Suppressor macrophage treated with lipopolysaccharide for 1 hour (primary cell): ENCODE results near the gene EEF1AKMT1.
"Not testable (repeated sequence)": the region's sequence is repeated elsewhere in the genome, so short reads cannot be mapped to it uniquely, and the experiment has no call there.

ENCODE experiments used
- DNase-seq, 3 donors: peaks; one replicate each; pipeline ENCODE4 v3.0.0-alpha.2; 2020 to 2022

The EEF1AKMT1 gene

DNA sequence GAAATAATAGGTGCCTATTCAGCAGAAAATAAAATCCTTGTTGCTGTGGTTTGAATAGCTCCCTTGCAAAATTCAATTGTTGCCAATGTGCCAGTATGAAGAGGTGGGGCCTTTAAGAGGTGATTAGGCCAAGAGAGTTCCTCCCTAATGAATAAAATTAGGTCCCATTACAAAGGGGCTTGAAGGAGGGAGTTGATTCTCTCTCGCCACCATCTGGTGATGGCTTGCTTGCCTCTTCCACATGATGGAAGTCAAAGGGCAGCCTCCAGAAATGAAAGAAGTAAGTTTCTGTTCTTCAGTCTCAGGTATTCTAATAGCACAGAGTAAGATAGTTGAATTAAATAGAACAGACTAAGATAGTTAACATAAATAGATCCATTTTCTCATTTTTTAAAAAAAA, 3.0 kb upstream of the EEF1AKMT1 start:
- no peak for DNase-seq

DNA sequence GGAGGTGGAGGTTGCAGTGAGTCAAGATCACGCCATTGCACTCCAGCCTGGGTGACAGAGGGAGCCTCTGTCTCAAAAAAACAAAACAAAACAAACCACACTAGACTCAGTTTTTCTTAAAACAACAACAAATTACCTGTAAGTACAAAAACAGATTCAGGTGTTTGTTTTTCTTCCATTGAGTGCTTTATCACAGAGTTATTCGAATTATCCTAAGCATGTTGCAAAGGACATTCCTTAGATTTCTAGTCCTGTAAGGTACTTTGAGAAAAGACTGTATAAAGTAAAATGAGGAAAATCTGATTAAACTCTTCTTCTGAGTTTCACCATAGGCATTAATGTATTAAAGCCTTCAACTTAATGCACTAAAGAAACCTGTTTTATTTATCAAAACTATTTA, 2.2 kb upstream of the EEF1AKMT1 start:
- DNase-seq: no peak

DNA sequence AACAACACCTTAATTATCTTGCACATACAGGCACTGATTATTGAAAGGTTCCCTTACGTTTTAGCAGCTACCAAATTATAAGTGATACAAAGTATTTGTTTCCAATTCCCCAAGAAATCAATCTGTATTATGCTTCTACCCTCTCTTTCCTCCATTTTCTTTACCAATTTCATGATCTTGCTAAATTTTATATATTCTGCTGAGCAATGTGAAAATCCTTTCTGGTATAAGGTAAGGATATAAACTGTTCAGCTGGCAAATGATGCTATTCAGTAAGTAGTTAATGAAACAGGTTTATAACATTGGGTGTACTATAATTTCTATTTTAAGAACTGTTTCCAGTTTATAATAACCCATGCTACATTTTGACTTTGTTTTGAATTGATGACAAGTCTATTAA, 985 bp upstream of the EEF1AKMT1 start:
- DNase-seq: no peak

DNA sequence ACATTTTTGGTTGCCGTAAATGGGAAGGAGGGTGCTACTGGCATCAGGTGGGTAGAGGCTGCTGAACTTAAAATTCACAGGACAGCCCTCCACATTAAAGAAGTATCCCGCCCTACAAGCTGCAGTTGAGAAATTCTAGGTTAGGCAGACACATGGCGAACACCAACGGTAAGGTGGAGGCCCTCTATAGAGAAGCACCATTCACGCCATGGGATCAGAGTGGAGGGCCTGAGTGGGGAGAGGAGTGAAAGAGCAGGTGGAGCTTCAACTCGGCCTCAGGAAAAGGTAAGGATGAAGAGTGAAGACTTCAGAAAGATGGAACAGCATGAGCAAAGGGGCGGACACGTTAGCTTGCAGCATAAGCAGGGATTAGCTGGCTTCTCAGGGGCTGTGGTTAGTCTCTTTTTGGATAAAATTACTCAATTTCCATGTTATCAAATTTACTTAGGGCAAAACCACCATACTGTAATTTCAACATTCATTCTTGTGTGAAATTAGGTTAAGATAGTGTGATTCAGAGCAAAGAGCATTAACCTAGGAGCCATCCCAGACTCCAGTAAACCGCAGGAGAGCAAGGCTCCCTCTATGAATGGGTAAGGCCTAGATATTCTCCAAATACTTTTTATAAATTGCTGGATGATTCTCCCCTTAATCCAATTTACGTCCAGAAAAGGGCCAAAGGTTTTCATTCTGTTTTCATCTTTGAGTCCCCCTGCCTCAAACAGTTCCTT, 1.2 kb downstream of the EEF1AKMT1 start:
- DNase-seq: no peak

DNA sequence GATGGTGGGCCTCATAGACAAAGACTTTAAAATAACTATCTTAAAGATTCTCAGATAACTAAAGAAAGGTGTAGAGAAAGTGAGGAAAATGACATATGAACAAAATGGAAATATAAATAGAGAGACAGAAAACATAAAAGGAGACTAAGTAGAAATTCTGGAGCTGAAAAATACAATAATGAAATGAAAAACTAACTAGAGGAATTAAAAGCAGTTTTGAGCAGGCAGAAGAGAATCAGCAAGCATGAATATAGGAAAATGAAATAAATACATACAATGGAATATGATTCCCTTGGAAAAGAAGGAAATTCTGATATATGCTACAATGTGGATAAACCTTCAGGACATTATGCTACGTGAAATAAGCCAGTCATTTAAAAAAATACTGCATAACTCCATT, 3.9 kb downstream of the EEF1AKMT1 start:
- DNase-seq: no peak

DNA sequence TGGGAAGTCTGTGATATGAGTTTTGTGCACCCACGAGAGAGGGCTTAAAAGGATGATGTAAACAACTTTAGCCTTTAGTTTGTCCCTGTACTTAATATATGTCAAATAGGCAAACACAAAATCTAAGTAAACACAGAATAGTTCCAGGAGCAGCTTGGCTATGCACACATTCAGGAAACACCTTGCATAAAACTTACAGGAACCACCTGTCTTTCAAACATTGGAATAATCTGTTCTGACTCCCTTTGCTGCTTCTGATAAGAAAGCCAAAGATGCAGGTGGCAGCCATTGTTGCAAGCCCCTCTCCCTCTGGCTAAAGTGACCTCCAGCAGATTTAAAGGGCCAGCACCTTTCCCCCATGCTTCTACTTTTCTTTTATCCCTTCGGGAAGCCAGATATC, 4.7 kb downstream of the EEF1AKMT1 start:
- DNase-seq: no peak

DNA sequence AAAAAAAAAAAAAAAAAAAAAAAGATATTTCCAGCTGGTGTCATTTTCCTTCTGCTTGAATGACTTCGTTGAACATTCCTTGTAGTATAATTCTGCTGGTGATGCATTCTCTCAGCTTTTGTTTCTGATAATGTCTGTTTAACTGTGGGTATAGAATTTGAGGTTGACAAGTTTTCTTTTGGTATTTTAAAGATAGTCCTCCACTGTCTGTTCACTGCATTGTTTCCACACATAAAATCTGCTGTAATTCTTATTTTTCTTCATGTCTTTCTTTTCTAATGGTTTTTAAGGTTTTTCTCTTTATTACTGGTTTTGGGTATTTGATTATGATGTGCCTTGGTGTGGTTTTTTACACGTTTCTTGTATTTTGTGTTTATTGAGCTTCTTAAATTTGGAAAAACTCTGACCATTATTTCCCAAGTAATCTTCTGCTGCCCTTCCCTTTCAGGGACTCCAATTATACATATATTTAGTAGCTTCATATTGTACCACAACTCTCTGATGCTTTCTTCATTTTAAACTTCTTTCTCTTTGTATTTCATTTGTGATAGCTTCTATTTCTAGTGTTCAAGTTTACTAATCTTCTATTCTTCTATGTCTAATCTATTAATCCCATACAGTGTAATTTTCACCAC, 6.3 kb downstream of the EEF1AKMT1 start:
- DNase-seq: no peak

DNA sequence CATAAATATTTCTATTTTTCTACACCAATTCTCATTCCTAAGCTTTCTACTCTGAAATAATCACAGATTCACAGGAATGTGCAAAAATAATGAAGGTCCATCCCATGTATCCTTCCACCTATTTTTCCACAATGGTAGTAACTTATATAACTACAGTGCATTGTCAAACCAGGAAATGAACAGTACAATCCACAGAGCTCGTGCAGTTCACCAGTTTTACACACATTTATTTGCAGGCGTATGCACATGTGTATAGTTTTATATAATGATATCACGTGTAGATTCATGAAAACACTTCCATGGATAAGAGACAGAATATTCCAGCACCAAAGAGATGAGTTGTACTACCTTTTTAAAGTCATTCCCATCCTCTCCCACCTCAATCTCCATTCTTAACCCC, 12.9 kb downstream of the EEF1AKMT1 start:
- DNase-seq: no peak

DNA sequence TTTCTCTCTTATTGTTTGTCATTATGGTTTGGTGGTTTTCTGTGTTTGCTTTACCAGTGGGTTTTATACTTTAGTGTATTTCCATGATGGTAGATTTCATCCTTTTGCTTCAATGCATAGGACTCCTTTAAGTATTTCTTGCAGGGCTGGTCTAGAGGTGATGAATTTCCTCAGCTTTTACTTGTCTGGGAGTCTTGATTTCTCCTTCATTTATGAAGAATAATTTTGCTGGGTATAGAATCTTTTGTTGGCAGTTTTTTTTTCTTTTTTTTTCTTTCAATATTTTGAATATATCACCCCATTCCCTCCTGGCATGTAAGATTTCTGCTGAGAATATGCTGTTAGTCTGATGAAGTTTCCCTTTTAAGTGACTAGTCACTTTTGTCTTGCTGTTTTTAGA, 19.8 kb downstream of the EEF1AKMT1 start:
- DNase-seq: no peak

DNA sequence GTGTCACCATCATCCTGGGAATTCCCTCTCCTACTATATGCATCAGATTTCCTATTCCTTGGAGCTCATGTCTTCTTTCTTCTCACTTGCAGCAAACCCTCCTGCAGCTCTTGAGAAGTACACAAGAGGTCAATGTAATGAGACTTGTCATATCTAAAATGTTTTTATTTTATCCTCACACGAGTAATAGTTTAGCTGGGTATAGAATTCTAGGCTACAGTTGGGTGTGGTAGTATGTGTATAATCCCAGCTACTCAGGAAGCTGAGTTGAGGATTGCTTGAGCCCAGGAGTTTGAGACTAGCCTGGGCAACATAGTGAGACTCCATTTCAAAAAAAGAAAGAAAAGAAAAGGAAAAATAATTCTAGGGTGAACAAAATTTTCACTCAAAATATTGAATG, 24.4 kb downstream of the EEF1AKMT1 start:
- no peak for DNase-seq

DNA sequence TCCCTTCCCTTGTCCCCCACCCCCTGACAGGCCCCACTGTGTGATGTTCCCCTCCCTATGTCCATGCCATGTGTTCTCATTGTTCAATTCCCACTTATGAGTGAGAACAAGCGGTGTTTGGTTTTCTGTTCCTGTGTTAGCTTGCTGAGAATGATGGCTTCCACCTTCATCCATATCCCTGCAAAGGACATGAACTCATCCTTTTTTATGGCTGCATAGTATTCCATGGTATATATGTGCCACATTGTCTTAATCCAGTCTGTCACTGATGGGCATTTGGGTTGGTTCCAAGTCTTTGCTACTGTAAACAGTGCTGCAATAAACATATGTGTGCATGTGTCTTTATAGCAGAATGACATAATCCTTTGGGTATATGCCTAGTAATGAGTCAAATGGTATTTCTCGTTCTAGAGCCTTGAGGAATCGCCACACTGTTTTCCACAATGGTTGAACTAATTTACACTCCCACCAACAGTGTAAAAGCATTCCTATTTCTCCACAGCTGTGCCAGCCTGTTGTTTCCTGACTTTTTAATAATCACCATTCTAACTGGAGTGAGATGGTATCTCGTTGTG, 29.8 kb downstream of the EEF1AKMT1 start:
- DNase-seq: not testable (repeated sequence)

DNA sequence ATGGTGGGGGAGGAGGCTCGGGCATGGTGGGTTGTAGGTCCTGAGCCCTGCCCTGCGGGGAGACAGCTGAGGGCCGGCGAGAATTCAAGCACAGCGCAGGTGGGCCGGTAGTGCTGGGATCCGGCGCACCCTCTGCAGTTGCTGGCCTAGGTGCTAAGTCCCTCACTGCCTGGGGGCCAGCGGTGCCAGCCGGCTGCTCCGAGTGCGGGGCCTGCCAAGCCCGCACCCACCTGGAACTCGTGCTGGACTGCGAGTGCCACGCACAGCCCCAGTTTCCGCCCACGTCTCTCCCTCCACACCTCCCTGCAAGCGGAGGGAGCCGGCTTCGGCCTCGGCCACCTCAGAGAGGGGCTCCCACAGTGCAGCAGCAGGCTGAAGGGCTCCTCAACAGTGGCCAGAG, 33.7 kb downstream of the EEF1AKMT1 start:
- DNase-seq: no peak

DNA sequence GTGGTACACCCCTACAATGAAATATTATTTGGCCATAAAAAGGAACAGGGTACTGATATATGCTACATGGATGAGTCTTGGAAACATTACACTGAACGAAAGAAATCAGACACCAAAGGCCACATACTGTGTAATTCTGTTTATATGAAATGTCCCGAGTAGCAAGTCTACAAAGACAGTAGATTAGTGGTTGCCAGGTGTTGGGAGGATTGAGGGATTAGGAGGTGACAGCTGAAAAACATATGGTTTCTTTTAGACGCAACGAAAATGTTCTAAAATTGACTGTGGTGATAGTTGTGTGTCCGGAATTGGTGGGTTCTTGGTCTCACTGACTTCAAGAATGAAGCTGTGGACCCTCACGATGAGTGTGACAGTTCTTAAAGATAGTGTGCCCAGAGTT, 35.1 kb downstream of the EEF1AKMT1 start:
- no peak for DNase-seq

DNA sequence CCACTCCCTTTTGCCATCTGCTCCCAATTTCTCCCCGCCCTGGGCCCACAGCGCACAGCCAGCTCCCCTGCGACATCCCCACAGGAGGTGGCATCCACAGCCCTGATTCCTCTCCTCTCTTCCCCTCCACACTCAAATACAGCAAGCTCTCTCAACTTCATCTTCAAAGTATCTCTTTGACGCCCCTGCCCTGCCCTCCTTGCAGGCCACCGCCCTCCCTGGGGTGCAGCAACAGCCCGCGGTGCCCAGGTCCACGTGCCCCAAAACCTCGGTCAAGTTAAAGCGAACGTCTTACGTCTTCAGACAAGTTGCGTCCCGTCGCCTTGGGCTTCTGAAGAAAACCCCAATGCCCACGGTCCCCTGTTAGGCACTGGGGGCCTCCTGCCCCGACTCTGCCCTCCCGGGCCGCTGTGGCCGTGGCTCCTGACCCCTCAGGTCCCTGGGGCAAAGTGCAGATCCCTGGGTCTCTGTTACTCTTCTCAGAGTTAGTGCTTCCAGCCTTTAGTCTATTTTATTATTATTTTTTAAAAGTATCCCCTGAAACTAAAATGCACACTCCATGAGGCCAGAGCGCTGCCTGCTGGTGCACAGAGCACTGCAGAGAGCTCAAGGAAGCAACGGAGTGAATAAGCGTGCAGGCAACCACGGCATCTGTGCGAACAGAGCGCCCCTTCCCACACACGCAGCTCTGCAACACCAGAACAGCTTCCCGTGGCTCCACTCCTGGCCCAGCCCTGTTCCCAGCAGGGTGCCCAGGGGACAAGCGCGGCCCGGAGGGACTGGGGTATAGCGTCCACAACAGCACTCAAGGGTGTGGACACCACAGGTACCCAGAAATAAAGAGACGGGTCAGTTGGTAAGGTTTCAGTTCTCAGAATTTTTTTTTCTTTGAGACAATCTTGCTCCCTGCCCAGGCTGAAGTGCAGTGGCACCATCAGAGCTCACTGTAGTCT, 43.9 kb downstream of the EEF1AKMT1 start:
- no peak for DNase-seq

DNA sequence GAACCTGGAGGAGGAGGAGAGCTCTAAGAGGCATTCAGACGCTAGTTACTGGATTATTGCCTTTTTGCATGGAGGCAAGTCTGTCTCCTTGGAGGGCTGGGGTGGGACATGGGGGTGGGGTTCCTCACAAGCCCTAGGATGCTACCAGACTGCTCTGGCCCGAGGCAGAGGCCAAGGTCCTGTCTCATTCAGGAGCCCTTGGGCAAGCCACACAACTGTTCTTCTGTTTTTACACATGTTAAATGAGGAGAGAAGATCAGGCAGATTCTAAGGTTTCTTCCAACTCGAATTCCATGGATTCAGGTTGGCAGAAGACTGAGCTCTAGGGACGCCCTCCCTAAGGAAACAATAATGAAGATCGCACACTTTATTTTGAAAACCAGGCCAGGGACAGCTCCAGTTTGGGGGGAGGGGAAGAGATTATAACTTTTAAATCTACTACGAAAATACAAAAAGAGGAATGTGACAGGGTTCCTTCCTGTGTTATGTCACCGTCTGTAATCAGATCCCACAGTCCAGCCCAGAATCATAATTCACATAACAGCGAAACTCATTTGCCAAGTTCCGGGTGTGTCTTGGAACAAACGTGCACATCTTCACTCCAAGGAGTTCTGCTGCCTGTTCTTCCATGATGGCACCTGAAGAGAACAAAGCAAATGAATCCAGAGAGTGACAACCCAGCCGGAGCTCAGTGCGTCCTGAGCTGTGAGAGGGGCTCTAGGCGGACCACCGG, 45.0 kb downstream of the EEF1AKMT1 start:
- DNase-seq: no peak

DNA sequence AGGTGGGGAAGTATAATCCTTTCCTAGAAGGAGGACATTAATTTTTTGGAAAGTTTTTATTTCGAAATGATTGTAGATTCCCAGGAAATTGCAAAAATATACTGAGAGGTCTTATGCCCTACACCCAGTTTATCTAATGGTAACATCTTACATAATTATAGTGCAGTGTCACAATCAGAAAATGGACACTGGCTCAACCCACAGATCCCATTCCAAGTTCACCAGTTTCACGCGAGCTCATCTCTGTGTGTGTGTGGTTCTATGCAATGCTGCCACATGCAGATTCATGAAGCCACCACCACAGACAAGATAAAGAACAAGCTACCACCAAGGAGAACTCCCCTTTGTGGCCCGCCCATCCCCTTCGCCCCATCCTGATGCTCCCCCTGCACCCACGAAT, 45.9 kb downstream of the EEF1AKMT1 start:
- peak in 2 of 3 donors; percentile 16 for DNase-seq

DNA sequence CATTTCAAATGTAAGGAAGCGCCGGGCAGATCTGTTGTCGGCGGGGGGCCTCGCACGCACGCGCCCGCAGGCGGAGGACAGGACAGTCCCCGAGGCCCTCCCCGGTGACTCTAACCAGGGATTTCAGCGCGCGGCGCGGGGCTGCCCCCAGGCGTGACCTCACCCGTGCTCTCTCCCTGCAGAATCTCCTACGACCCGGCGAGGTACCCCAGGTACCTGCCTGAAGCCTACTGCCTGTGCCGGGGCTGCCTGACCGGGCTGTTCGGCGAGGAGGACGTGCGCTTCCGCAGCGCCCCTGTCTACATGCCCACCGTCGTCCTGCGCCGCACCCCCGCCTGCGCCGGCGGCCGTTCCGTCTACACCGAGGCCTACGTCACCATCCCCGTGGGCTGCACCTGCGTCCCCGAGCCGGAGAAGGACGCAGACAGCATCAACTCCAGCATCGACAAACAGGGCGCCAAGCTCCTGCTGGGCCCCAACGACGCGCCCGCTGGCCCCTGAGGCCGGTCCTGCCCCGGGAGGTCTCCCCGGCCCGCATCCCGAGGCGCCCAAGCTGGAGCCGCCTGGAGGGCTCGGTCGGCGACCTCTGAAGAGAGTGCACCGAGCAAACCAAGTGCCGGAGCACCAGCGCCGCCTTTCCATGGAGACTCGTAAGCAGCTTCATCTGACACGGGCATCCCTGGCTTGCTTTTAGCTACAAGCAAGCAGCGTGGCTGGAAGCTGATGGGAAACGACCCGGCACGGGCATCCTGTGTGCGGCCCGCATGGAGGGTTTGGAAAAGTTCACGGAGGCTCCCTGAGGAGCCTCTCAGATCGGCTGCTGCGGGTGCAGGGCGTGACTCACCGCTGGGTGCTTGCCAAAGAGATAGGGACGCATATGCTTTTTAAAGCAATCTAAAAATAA, 52.1 kb downstream of the EEF1AKMT1 start:
- DNase-seq: peak in 2 of 3 donors; percentile 26 to 42

DNA sequence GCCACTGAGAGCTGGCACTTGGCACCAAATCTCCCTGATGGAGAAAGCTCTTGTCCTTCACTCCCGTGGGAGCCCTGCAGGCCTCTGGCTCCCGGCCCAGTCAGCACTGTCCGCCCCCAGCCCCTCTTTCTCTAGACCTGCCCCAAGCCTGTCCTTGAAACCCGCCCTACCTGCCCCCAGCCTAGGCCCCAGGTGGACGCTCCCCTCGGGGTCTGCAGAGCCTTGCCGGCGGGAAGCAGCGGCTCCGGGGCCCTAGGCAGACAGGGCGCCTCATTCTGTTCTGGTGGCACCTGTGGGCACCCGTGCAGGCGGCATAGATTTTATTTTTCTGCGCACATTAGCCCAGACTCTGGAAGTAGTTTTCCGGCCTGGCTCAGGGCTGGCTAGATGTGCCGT, 52.7 kb downstream of the EEF1AKMT1 start:
- no peak for DNase-seq

DNA sequence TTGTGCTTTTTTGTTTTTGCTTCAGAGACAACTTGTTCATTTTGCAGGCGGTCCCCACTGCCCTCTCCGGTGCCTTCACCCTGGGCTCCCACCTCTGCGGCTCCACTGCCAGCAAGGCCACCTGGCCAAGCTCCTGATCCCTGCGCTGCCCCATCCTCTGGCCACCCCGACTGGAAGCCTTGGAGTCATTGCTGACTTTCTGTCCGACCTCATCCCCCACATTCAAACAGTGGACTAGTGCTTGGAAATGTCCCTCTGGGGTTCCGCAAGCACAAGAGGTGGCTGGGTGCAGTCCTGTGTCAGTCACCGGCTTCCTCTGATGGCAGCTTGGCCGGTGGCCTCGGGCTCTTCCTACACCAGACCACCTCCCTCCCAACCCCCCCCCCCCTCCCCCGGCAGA, 53.3 kb downstream of the EEF1AKMT1 start:
- no peak for DNase-seq

DNA sequence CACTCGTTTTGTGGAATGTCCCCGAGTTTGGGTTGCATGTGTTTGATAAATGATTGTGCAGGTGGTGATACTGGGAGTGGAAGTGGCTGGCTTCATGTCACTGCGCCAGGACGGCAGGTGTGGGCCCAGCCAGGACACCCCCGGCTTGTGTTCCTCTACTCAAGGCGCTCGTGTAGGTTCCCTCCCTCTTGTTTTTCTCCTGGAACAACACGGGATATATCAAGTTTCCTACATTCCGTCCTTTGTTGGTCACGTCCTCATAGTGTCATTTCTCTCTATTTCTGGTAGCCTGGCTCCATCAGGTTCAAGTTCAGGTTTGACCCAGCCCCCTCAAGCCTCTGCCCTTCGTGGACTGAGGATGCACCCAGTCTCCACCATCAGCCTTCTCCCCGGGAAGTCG, 54.0 kb downstream of the EEF1AKMT1 start:
- DNase-seq: no peak

DNA sequence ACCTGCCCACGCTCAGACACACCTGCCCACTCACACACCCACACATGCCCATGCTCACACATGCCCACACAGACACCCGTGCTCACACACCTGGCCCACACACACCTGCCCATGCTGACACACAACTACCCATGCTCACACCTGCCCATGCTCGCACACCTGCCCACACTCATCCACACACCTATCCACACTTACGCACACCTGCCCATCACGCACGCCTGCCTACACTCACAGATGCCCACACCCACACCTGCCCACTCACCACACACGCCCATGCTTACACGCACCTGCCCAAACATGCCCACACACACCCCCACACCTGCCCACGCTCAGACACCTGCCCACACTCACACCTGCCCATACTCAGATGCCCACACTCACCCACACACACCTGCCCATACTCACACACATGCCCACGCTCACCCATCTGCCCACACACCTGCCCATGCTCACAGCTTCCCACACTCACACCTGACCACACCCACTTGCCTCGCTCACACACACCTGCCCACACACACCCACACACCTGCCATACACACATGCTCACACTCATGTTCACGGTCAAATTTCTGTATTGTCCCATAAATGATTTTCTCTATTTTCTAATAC, 54.7 kb downstream of the EEF1AKMT1 start:
- DNase-seq: no peak
